ENCODE measurements around the gene PHLDB1. TPM values are rescaled to one million over a fixed set of nuclear protein-coding genes. Genes with fewer than 3 reads are reported as not detected.

Gene PHLDB1
- total RNA-seq, 1 experiment from 2014 or later = 36.2 TPM

GRCh38 chr11:118612378-118612777 is 5.0 kb downstream of the PHLDB1 start:
- Histone ChIP-seq H3K36me3 (ENCODE audit: control insufficient read depth in 1 of 2, insufficient read depth in 2 of 2, low read length in 2 of 2) (no peaks in the 10 kb centered on the region), H3K27me3 (ENCODE audit: insufficient read depth, low read length) (no peaks in the 10 kb centered on the region), H3K4me1 (ENCODE audit: control insufficient read depth in 1 of 2, insufficient read depth in 2 of 2, low read length in 2 of 2) (peaks cover 8 to 32% of the 10 kb centered on the region in 2 experiments), H4K20me1 (ENCODE audit: insufficient read depth) (no peaks in the 10 kb centered on the region), H3K9ac (ENCODE audit: low read length) (no peak overlapping the region), H3K9me3 (ENCODE audit: control insufficient read depth in 1 of 2, insufficient read depth in 1 of 2, low read depth in 1 of 2, low read length in 2 of 2) (no peaks in the 10 kb centered on the region), H3K27ac (ENCODE audit: low read depth, low read length) (no peak overlapping the region), H3K79me2 (ENCODE audit: insufficient read depth, low read length) (no peaks in the 10 kb centered on the region), H3K4me3 (replicated peaks in 1 of 2; ENCODE audit: low read depth in 1 of 2, low read length in 2 of 2) (no peak overlapping the region), H2AFZ (ENCODE audit: low read depth, low read length, poor library complexity, severe bottlenecking) (no peak overlapping the region), H3K4me2 (ENCODE audit: low read length) (no peak overlapping the region), H3K9me2 (ENCODE audit: insufficient read depth) (no peaks in the 10 kb centered on the region)
- ChIA-PET CTCF (interaction anchor here (0.9 to 1.8 kb wide), 3 partner anchors 9 to 21 kb away, joined by 3 to 7 read pairs (median 3); no protein-coding TSS in a partner anchor), RAD21 (ENCODE audit: low non-redundant PET in 1 of 2, low total read pairs in 2 of 2, uncharacterized antibody in 2 of 2, unreplicated experiment in 2 of 2) (no interaction called here), POLR2A (interaction anchor here (0.7 to 2.1 kb wide), 2 partner anchors 10 to 456 kb away, joined by 4 to 7 read pairs; no protein-coding TSS in a partner anchor)
- TF ChIP-seq ATF3 (IDR thresholded peaks at IDR 0.05) = no peak
- no peak for TF ChIP-seq REST (IDR thresholded peaks at IDR 0.05; ENCODE audit: low read depth)
- TF ChIP-seq ZFX (IDR thresholded peaks at IDR 0.05) = no peak
- no peak for TF ChIP-seq JUND (IDR thresholded peaks at IDR 0.05)
- TF ChIP-seq TCF7L2 (IDR thresholded peaks at IDR 0.05; ENCODE audit: borderline replicate concordance, extremely low read depth, insufficient read depth, insufficient read length) = no peak
- no peak for TF ChIP-seq EGR1 (IDR thresholded peaks at IDR 0.05; ENCODE audit: low read depth)
- no peak for TF ChIP-seq YY1 (IDR thresholded peaks at IDR 0.05; ENCODE audit: extremely low read depth, insufficient replicate concordance, low read depth, low read length)
- no peak for TF ChIP-seq CTCF (IDR thresholded peaks at IDR 0.05 in 2 of 3, conservative IDR thresholded peaks at IDR 0.05 in 1 of 3; ENCODE audit: borderline replicate concordance in 1 of 3, insufficient read depth in 1 of 3, low read depth in 2 of 3, low read length in 2 of 3)
- TF ChIP-seq ELF1 (IDR thresholded peaks at IDR 0.05; ENCODE audit: borderline replicate concordance, low read depth) = no peak
- TF ChIP-seq CBX3 (IDR thresholded peaks at IDR 0.05; ENCODE audit: low read depth) = no peak
- TF ChIP-seq RAD21 (IDR thresholded peaks at IDR 0.05; ENCODE audit: low read depth) = no peak
- no peak for TF ChIP-seq EZH2phosphoT487 (IDR thresholded peaks at IDR 0.05; ENCODE audit: borderline replicate concordance)
- TF ChIP-seq ZNF274 (IDR thresholded peaks at IDR 0.05; ENCODE audit: low read depth, low read length) = no peak
- no peak for TF ChIP-seq FOSL1 (IDR thresholded peaks at IDR 0.05; ENCODE audit: low read depth)
- no peak for TF ChIP-seq SP1 (IDR thresholded peaks at IDR 0.05; ENCODE audit: low read depth)
- no peak for TF ChIP-seq POLR2AphosphoS5 (IDR thresholded peaks at IDR 0.05; ENCODE audit: low read depth, low read length)
- TF ChIP-seq MAX (IDR thresholded peaks at IDR 0.05) = no peak
- no peak for TF ChIP-seq CEBPB (IDR thresholded peaks at IDR 0.05; ENCODE audit: low read depth)
- TF ChIP-seq POLR2A (IDR thresholded peaks at IDR 0.05; ENCODE audit: borderline replicate concordance, extremely low read depth, insufficient read depth, insufficient read length) = no peak
- TF ChIP-seq EZH2 (IDR thresholded peaks at IDR 0.05) = no peak
- no TSS peak for BruUV-seq (replicated peaks)
- no peak for ATAC-seq
- DNase-seq (ENCODE audit: low read depth, low spot score) = no peak
- intact Hi-C loops (cut with micrococcal nuclease) = loop anchor here (5.0 kb wide), 1 partner anchor 465 kb away; no protein-coding TSS in a partner anchor

All from HCT116 (cell line).